Tongue (tissue), 2 donors: ENCODE data around the gene FAM234B. TPM values are rescaled to one million over a fixed set of nuclear protein-coding genes. Genes with fewer than 3 reads are reported as not detected.
A peak's percentile ranks its signal among the peaks of the same experiment; 100 is the strongest.

Experiments
- DNase-seq: peaks from one replicate; pipeline ENCODE4 v3.0.0-alpha.2; 2015
- total RNA-seq: library from RNA; depleted of rRNA; stranded (reverse); fragments of >200 nt; gene quantifications from one replicate; pipeline ENCODE4 v1.2.3, GENCODE V29; 2014

The FAM234B gene, protein sequence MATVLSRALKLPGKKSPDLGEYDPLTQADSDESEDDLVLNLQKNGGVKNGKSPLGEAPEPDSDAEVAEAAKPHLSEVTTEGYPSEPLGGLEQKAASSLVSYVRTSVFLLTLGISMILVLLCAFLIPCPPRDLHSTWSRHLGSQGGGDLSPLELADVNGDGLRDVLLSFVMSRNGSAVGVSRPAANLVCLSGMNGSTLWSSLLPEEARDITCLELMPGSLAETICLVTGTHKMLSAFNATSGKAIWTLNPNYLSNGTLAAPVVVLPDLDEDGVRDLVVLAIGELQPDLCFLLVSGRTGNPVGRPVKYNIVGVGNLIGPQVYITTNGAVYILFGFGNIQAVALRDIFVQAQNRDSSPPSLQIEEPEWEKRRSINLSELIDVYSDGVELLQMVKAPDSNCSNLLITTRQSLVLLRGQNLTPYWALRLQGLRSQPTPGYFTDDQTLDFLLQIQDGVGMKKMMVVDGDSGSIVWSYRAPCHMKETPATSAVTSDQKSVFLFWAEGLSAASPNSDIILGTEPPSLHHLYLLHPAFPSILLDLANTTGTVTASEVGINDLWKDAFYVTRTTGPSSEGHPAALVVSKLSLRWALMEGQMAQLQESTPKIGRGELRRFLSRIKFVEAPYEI
- 3.0 TPM for total RNA-seq

DNA sequence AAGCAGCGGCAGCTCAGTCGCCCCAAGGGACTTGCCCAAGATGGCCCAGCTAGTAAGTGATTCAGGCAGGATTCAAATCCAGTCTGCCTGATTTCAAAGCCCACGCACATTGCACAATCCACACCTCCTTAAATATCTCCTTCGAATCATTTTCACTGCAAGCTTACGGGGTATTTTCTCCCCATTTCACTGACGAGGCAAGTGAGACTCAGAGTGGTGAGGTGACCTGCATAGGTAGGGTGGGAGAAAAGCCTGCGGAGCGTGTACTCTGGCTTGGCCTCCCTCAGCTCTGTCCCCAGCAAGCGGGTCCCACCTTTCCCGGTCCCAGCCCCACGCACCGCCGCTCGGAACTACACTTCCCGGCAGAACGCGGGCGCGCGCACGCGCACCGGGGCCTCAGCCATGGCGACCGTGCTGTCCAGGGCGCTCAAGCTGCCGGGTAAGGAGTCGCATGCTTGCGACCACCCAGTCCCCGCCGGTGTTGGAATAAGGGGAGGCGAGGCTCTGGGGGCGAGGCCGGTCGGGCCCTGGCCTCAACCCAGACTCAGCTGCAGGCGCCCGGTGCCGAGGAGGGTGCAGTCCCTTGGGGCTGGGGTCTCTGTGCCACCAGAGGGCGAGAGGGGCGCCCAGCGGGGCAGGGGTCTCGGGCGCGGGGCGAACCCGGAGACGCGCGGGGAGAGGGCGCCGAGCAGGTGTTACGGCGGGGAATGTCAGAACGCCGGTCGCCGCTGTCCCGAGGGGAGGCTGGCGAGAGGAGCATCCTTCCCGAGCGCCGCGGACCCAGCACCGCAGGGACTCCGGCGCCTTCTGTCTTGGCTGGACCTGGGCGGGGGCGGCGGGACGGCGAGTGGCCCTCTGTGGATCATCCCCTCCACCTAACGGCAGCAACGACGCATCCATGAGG is at the start of gene FAM234B:
Gene FAM234B (plus strand): TSS at position 380 of the 904 bp plus-strand sequence. CDS start 23 bp downstream, at position 403.
- DNase-seq = peak; percentile 81

DNA sequence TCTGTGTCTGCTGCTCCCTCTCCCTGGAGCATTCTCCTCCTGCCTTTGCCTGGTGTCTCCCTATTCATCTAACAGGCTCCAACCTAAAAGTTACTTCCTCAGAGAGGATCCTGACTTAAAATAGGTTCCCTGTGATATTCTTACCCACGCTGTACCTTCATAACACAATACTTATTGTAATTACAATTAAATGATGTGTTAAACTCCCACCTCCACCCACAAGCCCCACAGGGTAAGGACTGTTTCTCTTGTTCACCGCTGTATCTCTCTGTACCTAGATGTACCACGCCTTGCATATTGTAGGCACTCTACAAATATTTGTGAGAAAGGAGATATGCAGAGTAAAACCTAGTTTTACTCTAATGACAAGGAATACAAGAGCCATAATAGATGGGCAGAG is 49.1 kb upstream of the FAM234B start:
- DNase-seq = no peak

DNA sequence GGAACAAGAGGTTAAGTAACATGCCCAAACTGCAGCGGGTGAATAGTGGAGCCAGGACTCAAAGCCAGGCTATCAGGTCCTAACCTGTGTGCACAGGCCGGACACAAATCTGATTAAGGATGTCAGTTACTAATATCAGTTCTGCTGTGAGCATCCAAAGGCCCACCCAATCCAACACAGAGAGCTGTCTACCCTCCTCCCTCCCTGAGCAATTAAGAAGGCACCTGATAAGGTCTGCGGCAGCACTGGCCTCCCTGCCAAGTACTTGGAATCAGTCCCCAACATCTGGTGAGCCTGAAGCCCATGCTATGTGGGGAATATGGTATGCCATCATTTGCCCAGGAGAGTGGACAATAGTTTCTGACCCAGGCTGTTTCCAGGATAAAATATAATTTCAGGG is 48.0 kb upstream of the FAM234B start:
- DNase-seq = no peak

DNA sequence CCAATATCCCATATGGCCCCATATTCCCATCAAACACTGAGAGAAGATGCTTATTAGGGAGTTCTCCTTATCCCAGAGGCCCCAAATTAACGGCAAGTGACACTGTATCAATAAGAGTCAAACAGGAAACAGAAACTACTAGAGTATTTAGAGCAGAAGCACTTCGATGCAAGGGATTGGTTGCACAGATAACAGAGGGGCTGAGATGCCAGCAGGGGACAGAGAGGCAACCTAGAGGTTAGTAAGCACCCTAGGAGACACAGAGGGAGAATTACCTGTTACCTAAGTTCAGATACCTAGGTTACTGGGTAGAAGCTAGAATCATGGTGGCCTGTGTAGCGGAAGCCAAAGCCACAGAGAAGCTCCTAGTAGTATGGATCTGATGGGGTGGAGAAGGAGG is 47.0 kb upstream of the FAM234B start:
- no peak for DNase-seq

DNA sequence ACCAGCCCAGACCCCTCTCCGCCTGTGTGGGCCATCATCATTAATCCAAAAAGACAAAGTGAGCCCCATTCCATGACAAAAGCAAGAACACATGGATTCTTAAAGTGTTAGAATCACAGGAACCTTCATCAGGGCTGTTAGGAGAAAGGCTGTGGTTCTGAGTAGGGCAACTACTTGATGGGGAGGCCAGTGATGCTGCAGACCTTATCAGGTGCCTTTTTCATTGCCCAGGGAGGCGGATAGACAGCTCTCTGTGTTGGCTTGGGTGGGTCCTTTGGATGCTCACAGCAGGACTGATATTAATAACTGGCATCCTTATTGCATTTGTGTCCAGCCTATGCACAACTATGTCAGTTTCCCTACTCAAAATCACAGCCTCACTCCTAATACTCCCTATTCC is 46.4 kb upstream of the FAM234B start:
- DNase-seq = no peak

DNA sequence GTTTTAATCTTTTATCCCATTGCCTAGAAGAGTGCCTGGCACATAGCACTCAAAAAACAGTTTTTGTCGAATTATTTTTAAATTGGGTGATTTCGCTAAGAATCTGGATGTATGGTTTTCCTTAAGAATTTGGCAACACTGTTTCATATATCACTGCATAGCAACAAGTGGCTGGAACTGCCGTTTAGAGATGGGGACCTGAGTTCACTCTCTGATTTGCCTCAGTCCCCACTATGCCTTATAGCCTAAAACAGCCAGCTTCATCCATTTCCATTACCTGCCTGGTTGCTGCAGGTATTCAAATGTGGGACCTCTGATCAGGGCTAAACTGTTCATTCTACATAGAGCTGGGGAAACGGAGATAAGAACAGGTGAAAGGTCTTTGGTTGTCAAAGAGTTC is 45.9 kb upstream of the FAM234B start:
- no peak for DNase-seq

DNA sequence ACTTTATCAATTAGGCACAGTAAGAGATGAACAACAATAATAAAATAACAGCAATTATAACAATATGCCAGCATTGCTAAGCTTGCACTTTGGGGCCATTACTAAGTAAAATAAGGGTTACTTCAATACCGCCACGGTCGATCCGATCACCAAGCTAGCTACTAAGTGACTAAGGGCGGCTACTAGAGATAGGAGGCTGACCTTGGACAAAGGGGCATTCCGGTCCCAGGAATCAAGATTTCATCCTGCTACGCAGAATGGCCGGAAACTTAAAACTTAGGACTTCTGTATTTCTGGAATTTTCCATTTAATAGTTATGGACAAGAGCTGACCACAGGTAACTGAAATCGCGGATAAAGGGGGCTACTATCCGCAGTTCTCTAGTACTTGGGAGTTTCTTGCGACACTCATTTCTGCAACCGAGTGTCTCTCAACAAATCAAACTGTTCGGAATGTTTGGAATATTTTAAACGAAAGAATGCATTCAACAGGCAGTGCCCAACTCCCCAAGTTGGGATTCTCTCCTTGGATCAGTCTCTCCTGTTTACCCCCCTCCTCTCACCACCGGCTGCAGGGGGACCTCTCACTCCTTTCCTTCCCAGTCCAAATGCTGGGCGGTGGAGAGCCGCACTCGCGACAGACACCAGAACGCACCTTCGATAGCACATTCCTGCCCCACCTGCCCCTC is 44.8 kb upstream of the FAM234B start:
- no peak for DNase-seq

DNA sequence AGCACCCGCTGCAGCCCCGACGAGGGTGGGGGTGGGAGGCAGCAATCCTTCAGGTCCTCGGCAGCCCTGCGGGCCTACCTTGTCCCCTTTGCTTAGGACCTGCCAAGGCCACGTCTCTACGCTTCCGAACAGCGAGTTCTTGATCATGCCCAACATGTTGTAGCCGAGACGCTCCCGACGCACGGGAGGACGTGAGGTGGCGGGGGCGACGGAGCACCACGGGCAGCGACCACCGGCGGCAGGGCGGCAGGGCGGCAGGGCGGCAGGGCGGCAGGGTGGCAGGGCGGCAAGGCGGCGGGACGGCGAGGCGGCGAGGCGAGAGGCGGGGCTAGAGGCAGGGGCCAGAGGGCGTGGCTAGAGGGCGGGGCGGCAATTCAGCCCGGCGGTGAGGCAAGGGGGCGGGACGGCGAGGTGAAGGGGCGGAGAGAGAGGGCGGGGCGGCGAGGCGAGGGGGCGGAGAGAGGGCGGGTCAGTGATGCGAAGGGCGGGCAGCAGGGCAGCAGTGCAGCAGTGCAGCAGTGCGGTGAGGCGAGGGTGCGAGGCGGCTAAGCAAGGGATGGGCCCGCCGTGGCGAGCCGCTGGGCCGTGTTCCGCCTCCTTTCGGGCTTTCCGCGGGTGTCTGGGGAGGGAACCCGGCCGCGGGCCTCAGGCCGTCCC is 44.1 kb upstream of the FAM234B start, which contains the start of gene HEBP1:
Gene HEBP1 (minus strand): TSS at position 307 of the 657 bp plus-strand sequence. CDS start 151 bp downstream, at position 156.
- DNase-seq = peak; percentile 97

DNA sequence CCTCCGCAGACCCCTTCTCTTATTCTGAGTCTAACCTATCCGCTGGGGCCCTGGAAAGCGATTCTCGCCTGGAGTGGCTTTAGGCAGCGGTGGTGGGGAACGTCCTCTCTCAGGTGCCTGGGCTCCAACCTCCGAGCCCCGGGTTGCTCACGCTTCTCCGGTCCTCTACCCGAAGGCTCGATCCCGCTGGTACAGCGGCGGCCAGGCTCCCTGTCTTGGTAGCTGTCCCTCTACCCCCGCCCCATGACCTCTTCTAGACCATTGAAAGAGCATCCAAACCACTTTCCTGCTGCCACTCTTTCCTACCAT is 43.6 kb upstream of the FAM234B start:
- DNase-seq = no peak

DNA sequence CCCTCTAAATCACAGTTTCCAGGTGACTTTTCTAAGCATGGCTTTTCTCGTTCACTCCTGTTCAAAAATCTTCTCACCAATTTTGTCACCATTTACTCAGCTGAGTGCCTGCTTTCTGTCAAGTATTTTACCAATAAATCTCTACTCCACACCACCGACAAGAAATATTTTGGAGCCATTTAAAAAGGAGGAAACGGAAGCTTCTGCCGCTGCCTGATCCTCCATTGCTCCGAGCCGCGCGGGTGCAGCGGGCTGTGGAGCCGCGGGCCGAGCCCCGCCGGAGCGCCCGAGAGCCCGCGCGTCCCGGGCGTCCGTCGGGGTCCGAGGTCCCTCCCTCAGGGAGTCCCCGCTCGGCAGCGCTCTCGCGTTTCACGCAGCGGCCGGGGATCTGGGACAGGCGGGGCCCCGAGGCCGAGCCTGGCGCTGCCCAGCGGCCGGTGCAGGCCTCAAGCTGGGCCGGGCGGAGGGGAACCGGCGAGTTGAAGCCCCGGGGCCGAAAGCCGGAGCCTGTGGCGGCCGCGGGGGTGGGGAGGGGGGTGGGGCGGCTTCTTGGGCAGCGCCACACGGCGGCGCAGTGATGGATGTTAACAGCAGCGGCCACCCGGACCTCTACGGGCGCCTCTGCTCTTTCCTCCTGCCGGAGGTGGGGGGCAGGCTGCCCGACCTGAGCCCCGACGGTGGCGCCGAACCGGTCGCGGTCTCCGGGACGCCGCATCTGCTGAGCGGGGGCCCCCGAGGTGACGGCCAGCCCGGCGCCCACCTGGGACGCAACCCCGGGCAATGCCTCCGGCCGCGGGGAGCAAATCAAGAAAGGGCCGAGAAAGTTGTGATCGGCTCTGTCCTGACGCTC is 43.0 kb upstream of the FAM234B start:
- peak; percentile 73 for DNase-seq

DNA sequence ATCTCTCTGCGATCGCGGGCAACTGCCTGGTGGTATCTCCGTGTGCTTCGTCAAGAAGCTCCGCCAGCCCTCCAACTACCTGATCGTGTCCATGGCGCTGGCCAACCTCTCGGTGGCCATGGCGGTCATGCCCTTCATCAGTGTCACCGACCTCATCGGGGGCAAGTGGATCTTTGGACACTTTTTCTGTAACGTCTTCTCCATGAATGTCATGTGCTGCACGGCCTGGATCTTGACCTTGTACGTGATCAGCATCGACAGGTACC is 42.5 kb upstream of the FAM234B start:
- no peak for DNase-seq

DNA sequence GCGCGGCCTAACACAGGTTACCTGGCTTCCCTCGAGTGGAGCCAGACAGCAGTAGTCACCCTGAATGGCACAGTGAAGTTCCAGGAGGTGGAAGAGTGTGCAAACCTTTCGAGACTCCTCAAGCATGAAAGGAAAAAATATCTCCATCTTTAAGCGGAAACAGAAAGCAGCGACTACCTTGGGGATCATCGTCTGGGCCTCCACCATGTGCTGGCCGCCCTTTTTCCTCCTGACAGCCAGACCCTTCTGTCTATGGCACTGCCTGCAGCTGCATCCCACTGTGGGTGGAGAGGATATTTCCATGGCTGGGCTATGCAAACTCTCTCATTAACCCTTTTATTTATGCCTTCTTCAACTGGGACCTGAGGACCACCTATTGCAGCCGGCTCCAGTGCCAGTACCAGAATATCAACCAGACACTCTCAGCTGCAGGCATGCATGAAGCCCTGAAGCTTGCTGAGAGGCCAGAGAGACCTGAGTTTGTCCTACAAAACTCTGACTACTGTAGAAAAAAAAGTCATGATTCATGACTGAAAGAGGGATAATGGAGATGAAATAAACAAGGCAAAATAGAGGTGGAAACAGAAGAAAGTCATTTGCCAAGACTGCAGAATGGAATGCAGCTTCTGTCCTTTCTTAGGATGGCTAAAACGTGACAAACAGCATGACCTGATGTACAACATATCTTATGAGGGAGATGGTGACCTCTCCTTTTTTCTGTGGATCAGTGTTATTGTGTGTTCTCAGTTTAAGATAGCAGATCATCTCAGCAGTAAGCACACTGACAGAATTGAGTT is 41.7 kb upstream of the FAM234B start:
- no peak for DNase-seq

DNA sequence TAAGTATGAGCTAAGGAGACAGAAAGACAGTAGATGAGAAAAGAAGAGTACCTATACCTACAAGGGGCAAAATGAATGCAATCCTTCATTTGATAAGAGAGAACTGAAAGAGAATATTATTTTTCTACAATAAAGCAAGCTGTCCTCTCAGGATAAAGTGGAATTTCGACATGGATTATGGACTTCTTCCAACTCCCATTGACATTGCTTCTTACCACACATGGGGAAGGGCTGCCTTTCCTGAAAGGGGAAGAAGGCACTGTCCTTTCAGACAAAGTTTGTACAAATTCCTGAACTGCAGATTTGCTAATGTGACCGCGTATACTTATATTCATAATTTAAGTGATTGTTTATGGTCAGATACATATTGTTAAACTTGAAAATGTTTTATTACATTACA is 39.8 kb upstream of the FAM234B start:
- DNase-seq = no peak

DNA sequence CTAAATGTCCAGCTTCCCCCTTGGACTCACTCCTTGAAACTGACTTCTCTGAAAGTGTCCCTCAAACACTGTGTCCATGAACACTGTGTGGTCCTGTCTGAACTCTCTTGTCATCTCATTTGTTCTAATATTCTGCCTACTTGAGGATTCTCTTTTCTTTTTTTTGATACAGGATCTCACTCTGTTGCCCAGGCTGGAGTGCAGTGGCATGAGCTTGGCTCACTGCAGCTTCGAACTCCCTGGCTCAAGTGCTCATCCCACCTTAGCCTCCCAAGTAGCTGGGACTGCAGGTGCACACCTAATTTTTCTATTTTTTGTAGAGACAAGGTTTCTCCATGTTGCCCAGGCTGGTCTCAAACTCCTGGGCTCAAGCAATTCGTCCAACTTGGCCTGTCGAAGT is 39.2 kb upstream of the FAM234B start:
- DNase-seq = no peak

DNA sequence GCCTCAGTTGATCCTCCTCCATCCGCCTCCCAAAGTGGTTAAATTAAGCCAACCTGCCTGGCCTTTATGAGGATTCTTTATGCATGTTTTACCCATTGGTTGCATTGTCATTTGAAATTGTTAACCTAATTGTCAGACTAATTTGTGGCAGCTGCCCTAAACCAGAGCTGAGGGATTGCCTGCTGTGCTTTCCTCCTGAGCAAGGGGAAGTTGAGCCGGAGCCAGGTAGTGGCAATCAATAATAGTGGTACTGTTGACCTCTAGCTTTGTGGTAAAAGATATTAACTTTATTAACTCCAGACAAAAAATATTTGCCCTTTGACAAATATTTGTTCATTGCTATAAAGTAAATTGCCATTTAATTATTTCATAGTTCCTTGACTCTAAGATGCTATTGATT is 38.5 kb upstream of the FAM234B start:
- DNase-seq = no peak

DNA sequence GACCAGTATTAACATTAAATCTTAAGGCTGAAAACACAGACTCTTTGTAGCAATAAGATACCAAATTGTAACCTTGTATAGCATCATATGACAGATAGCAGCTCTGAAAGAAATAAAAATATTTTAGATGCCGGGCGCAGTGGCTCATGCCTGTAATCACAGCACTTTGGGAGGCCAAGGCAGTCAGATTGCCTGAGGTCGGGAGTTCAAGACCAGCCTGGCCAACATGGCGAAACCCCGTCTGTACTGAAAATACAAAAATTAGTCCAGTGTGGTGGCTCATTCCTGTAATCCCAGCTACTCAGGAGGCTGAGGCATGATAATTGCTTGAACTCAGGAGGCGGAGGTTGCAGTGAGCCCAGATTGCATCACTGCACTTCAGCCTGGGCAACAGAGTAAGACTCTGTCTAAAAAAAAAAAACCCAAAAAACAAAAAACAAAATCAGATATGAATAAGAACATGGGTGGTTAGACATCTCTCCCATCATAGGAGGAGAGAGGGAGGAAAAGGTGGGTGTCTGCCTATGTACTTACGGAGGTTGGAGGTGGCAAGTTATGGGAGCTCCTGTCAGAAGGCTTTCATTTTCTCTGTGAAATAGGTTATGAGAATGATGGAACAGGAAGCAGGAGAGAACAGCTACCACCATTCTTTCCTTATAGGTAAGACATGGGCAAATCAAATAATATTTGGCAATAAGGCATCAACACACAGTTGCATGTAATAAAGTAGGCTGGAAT is 36.5 kb upstream of the FAM234B start:
- no peak for DNase-seq

DNA sequence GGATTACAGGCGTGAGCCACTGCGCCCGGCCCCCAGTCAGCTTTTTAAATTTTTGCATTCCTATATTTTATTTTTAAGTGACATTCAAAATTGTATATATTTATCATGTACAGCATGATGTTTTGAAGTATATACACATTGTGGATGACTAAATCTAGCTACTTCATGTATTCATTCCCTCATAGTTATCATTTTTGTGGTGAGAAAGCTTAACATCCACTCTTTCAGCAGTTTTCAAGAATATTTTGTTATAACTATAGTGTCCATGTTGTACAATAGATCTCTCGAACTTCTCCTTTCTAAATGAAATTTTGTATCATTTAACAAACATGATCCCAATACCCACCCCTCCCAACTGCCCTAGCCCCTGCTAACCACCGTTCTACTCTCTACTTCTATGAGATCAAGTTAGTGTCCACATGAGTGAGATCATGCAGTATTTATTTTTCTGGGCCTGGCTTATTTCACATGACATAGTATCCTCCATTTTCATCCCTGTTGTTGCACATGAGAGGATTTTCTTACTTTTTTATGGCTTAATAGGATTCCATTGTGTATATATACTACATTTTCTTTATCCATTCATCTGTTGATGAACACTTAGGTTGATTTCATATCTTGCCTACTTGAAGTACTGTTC is 35.3 kb upstream of the FAM234B start:
- DNase-seq = no peak

DNA sequence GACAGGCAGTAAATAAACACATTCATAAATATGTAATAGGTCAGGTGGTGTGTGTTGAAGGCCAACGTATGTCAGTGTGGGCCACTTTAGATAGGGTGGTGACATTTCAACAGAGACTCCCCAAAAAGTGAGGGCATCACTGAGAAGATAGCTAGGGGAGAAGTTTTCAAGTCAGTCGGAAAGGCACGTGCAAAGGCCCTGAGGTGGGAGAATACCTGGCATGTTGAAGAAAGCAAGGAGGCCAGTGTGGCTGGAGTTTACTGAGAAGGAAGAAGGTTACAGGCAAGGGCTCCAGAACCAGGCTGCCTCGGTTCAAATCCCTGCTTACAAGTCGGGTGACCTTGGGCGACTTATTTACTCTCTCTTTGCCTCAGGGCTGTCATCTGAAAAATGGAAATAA is 33.1 kb upstream of the FAM234B start:
- DNase-seq = no peak

DNA sequence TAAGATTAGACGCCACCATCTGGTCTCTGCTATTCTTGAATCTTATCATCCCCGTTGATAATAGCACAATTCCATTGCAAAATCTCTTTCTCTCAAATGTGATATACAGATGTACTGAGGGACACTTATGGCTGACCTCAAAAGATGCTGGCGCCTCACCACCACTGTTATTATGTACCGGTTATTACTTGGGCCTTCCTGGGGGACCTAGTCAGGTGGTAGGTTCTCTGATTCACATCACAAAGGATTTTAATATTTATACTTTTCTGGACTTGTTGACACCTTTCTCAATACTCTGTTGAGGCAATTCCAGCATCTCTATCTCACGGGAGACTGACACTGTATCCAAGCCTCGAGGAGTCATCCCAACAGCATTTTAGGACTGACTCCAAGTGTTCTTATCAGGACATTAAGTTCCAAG is 21.3 kb upstream of the FAM234B start:
- DNase-seq = no peak
